ENCODE data around the gene TEN1. TPM values are rescaled to one million over a fixed set of nuclear protein-coding genes. Genes with fewer than 3 reads are reported as not detected.

TEN1 gene
- total RNA-seq, 4 donors from 2014 or later: 18.7 to 137 (median 20.7) TPM

- TF ChIP-seq EP300 (IDR thresholded peaks at IDR 0.05; ENCODE audit: low read depth) (no peak), POLR2AphosphoS5 (IDR thresholded peaks at IDR 0.05) (no peak), CTCF (IDR thresholded peaks at IDR 0.05) (no peak), POLR2A (IDR thresholded peaks at IDR 0.05) (no peak)
- Histone ChIP-seq H3K4me1 (peaks cover 0 to 7% (median 3%) of the 10 kb centered on the region in 4 donors), H3K36me3 (no peaks in the 10 kb centered on the region), H3K27me3 (no peaks in the 10 kb centered on the region), H3K27ac (no peak overlapping the region), H3K9me3 (no peaks in the 10 kb centered on the region), H3K4me3 (no peak overlapping the region)
- WGBS, 2 donors (ENCODE audit: low coverage in 1 of 2): 80% methylated on average over 7 of the region's 13 CpGs; no CpG with 5 or more reads in 1 of the 2 donors
- intact Hi-C loops (cut with DNase I; ENCODE audit: low total_unique reads): loop anchor here (10.0 kb wide), 1 partner anchor 56 kb away; the partner anchor contains the start of genes GALR2, SRP68 and ZACN
- in situ Hi-C loops (cut with MboI; ENCODE audit: low pct_ligation_motif_present in 1 of 4, low pct_unique_long_range_greater_than_20kb in 1 of 4, low sequenced_read_pairs in 3 of 4): loop anchor here in 3 of 4 donors (10.0 to 25.0 kb wide), 2 partner anchors 266 to 268 kb away; no protein-coding TSS in a partner anchor
- no peak for DNase-seq
Measured at GRCh38 chr17:76018801-76019200, 39.8 kb downstream of the TEN1 start.

GRCh38 chr17:76019833-76020467, 40.9 kb downstream of the TEN1 start:
- no peak overlapping the region for H3K4me3 ChIP-seq
- intact Hi-C loops (cut with DNase I; ENCODE audit: low total_unique reads): loop anchor here (10.0 kb wide), 1 partner anchor 55 kb away; the partner anchor contains the start of genes GALR2, SRP68 and ZACN
- H3K36me3 ChIP-seq: no peaks in the 10 kb centered on the region
- no peaks in the 10 kb centered on the region for H3K4me1 ChIP-seq
- TF ChIP-seq POLR2A (IDR thresholded peaks at IDR 0.05): no peak
- TF ChIP-seq CTCF (IDR thresholded peaks at IDR 0.05): no peak
- no peaks in the 10 kb centered on the region for H3K9me3 ChIP-seq
- 83 to 85% methylated on average over 4 to 6 of the region's 6 CpGs for WGBS, 2 donors (ENCODE audit: low coverage in 1 of 2)
- no peak for DNase-seq
- in situ Hi-C loops (cut with MboI; ENCODE audit: low pct_ligation_motif_present in 1 of 4, low pct_unique_long_range_greater_than_20kb in 1 of 4, low sequenced_read_pairs in 3 of 4): loop anchor here in 3 of 4 donors (10.0 to 25.0 kb wide), 2 partner anchors 265 to 267 kb away; no protein-coding TSS in a partner anchor
- no peaks in the 10 kb centered on the region for H3K27me3 ChIP-seq
- H3K27ac ChIP-seq: no peak overlapping the region

- Histone ChIP-seq H3K4me3 (no peak overlapping the region), H3K27ac (no peak overlapping the region), H3K9me3 (no peaks in the 10 kb centered on the region), H3K27me3 (no peaks in the 10 kb centered on the region), H3K36me3 (no peaks in the 10 kb centered on the region), H3K4me1 (peaks cover 0 to 15% (median 7%) of the 10 kb centered on the region in 4 donors)
- TF ChIP-seq POLR2AphosphoS5 (IDR thresholded peaks at IDR 0.05) (no peak), POLR2A (IDR thresholded peaks at IDR 0.05) (no peak), EP300 (IDR thresholded peaks at IDR 0.05; ENCODE audit: low read depth) (no peak), CTCF (IDR thresholded peaks at IDR 0.05) (no peak)
- in situ Hi-C loops (cut with MboI; ENCODE audit: low pct_ligation_motif_present in 1 of 4, low pct_unique_long_range_greater_than_20kb in 1 of 4, low sequenced_read_pairs in 3 of 4): loop anchor here in 2 of 4 donors (25.0 kb wide), 1 partner anchor 265 kb away; no protein-coding TSS in a partner anchor
- WGBS, 2 donors (ENCODE audit: low coverage in 1 of 2): 95% methylated on average over 17 of the region's 24 CpGs; no CpG with 5 or more reads in 1 of the 2 donors
- intact Hi-C loops (cut with DNase I; ENCODE audit: low total_unique reads): no loop called here
- no peak for DNase-seq
Measured at GRCh38 chr17:76022285-76022684, 43.2 kb downstream of the TEN1 start.

- no peaks in the 10 kb centered on the region for H3K9me3 ChIP-seq
- DNase-seq: no peak
- 89 to 95% methylated on average over 7 to 22 of the region's 28 CpGs for WGBS, 2 donors (ENCODE audit: low coverage in 1 of 2)
- intact Hi-C loops (cut with DNase I; ENCODE audit: low total_unique reads): no loop called here
- no peak overlapping the region for H3K4me3 ChIP-seq
- no peak overlapping the region for H3K27ac ChIP-seq
- H3K4me1 ChIP-seq: peaks cover 0 to 24% (median 12%) of the 10 kb centered on the region in 4 donors
- TF ChIP-seq POLR2AphosphoS5 (IDR thresholded peaks at IDR 0.05) (no peak), CTCF (IDR thresholded peaks at IDR 0.05) (no peak), POLR2A (IDR thresholded peaks at IDR 0.05) (no peak), EP300 (IDR thresholded peaks at IDR 0.05; ENCODE audit: low read depth) (no peak)
- H3K27me3 ChIP-seq: no peaks in the 10 kb centered on the region
- in situ Hi-C loops (cut with MboI; ENCODE audit: low pct_ligation_motif_present in 1 of 4, low pct_unique_long_range_greater_than_20kb in 1 of 4, low sequenced_read_pairs in 3 of 4): loop anchor here in 2 of 4 donors (25.0 kb wide), 1 partner anchor 264 kb away; no protein-coding TSS in a partner anchor
- H3K36me3 ChIP-seq: no peaks in the 10 kb centered on the region
Measured at GRCh38 chr17:76022973-76023899, 44.2 kb downstream of the TEN1 start.
